Measurements from ENCODE around the gene LHFPL2.

- TF ChIP-seq YY1 (IDR thresholded peaks at IDR 0.05; ENCODE audit: insufficient read depth, insufficient read length) = no peak
- TF ChIP-seq ZNF274 (IDR thresholded peaks at IDR 0.05; ENCODE audit: low read depth, low read length) = no peak
These were observed 139.3 kb downstream of the LHFPL2 start for GRCh38 chr5:78509145-78509865.
